Testis (tissue), 3 donors: Measurements from ENCODE around the gene RAI1. TPM values are rescaled to one million over a fixed set of nuclear protein-coding genes. Genes with fewer than 3 reads are reported as not detected.

Experiments used
- DNase-seq: peaks from one replicate; pipeline ENCODE4 v3.0.0-alpha.2; 2019
- H3K27ac ChIP-seq, 2 donors: fragments of 200-600 bp; sonication (generic); one replicate each; pipeline ENCODE4 v1.5.1; 2019
- H3K27me3 ChIP-seq: fragments of 200-600 bp; sonication (generic); one replicate; pipeline ENCODE4 v1.5.1; 2019
- H3K36me3 ChIP-seq: fragments of 200-600 bp; sonication (generic); one replicate; pipeline ENCODE4 v1.5.1; 2017; ENCODE audit warnings: low read depth; ENCODE audit errors: missing control alignments
- H3K4me1 ChIP-seq: fragments of 200-600 bp; sonication (generic); one replicate; pipeline ENCODE4 v1.5.1; 2019
- H3K4me3 ChIP-seq, 2 donors: fragments of 200-600 bp; sonication (generic); one replicate each; pipeline ENCODE4 v1.5.1; 2017 to 2019
- H3K9me3 ChIP-seq: fragments of 200-600 bp; sonication (generic); one replicate; pipeline ENCODE4 v1.5.1; 2017
- POLR2A ChIP-seq: fragments of 450-650 bp; IDR thresholded peaks from one replicate; pipeline ENCODE4 v1.6.1; 2017; ENCODE audit warnings: antibody characterized with exemption, mild to moderate bottlenecking, moderate library complexity
- WGBS, 2 donors: methylation state at CpG; one replicate each; pipeline ENCODE4 v1.1.5; 2018; 5-methylcytosine and 5-hydroxymethylcytosine counted together
- intact Hi-C: fragments of 100-400 bp; cut with DNase I; formaldehyde crosslinking; loops from one replicate; pipeline ENCODE4 v1.15.1; 2023; ENCODE audit warnings: low total_unique reads
- polyA plus RNA-seq: library from polyadenylated mRNA; stranded (reverse); fragments of 350-450 nt; fragmentation: Illumina TruSeq; extraction: RNeasy Lipid Tissue Mini Kit (QIAGEN cat#74804); gene quantifications from one replicate; pipeline ENCODE4 v1.2.3, GENCODE V29; 2014; ENCODE audit warnings: low read depth, low replicate concordance; ENCODE audit not compliant: insufficient read depth
- total RNA-seq, 2 donors: library from RNA; depleted of rRNA; stranded (reverse); fragments of >200 nt; gene quantifications; one replicate each; pipeline ENCODE4 v1.2.3, GENCODE V29; 2016
- TF ChIP-seq, protein P1 (sequence below), 3 experiments: fragments of 450-650 bp in 2 of 3; fragments of 200-600 bp in 1 of 3; sonication (generic) in 1 of 3; IDR thresholded peaks; one replicate each; pipeline ENCODE4 v1.5.1; 2016 to 2019; ENCODE audit warnings: antibody characterized with exemption in 3 of 3, mild to moderate bottlenecking in 2 of 3, moderate library complexity in 1 of 3

Gene RAI1
- total and polyA plus RNA-seq, 3 donors from 2014 or later: 17.5 to 44.5 (median 42.8) TPM

DNA sequence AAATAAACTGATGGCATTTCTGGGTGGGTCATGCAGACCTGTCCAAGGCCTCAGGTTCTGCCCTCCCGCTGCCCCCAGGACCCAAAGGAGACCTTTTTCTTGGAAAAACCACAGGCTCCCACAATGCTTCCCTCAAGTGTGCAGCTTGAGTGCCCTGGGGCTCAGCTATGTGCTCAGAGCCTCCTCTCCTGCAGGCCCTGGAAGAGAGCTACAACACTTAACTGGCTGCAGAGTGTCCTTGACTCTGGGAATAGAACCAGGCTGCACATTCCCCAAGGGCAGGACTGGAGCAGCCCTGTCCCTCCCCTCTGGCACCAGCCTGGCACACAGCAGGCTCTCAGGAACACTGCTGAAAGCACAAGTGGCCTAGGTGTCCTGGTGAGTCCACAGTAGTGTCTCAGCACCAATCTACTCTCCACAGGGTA, 160.4 kb downstream of the RAI1 start:
- Histone ChIP-seq H3K27ac (peak overlapping the region; percentile 97 to 98), H3K4me1 (peaks cover 58% of the 10 kb centered on the region), H3K36me3 (no peaks in the 10 kb centered on the region), H3K9me3 (no peaks in the 10 kb centered on the region), H3K27me3 (no peaks in the 10 kb centered on the region), H3K4me3 (no peak overlapping the region)
- 50 to 78% methylated on average over 1 of the region's 1 CpG for WGBS, 2 donors
- TF ChIP-seq, protein P1, sequence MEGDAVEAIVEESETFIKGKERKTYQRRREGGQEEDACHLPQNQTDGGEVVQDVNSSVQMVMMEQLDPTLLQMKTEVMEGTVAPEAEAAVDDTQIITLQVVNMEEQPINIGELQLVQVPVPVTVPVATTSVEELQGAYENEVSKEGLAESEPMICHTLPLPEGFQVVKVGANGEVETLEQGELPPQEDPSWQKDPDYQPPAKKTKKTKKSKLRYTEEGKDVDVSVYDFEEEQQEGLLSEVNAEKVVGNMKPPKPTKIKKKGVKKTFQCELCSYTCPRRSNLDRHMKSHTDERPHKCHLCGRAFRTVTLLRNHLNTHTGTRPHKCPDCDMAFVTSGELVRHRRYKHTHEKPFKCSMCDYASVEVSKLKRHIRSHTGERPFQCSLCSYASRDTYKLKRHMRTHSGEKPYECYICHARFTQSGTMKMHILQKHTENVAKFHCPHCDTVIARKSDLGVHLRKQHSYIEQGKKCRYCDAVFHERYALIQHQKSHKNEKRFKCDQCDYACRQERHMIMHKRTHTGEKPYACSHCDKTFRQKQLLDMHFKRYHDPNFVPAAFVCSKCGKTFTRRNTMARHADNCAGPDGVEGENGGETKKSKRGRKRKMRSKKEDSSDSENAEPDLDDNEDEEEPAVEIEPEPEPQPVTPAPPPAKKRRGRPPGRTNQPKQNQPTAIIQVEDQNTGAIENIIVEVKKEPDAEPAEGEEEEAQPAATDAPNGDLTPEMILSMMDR (IDR thresholded peaks at IDR 0.05): no peak
- no peak for TF ChIP-seq POLR2A
- DNase-seq: peak; percentile 84
- intact Hi-C loops: no loop called here

DNA sequence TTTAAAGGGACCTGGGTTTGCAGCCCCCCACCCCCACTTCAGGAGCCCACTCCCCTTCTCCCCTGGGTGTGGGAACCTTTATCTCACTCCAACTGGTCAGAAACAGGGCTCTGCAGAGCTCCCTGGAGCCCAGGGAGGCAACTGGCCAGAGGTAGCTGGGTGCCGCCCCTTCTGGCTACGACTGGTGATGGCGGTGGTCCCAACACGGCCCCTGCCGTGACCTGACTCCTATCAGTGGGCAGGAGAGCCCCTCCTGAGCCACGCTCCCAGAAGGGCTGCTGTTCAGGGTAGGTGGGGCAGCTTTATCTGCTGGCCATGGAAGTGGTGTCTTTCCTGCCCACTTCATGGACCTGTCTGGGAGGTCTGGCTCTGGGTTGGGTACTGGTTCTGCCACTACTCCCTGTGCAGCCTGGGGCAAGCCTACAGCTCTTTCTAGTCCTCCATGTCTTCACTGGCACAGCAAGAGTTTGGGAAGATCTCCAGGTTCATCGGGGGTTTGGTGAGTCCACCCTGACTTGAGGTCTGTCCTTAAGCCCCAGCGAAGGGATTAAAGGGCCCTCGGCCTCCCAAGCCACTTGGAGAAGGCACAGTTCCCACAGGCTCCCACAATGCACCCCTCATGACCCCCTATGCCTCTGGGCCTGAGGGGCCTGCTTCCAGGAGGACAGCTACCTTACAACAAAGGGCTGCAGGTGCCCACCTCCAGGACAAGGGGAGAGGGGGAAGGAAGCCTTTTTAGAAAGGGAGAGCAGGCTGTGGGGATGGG, 161.0 kb downstream of the RAI1 start:
- no peak for DNase-seq
- H3K4me1 ChIP-seq: peaks cover 54% of the 10 kb centered on the region
- H3K4me3 ChIP-seq: no peak overlapping the region
- no peaks in the 10 kb centered on the region for H3K9me3 ChIP-seq
- 62 to 79% methylated on average over 2 to 9 of the region's 9 CpGs for WGBS, 2 donors
- H3K27ac ChIP-seq: peak overlapping the region; percentile 97 to 98
- intact Hi-C loops: no loop called here
- H3K27me3 ChIP-seq: no peaks in the 10 kb centered on the region
- TF ChIP-seq, protein P1 (IDR thresholded peaks at IDR 0.05): no peak
- TF ChIP-seq POLR2A: no peak
- H3K36me3 ChIP-seq: no peaks in the 10 kb centered on the region

DNA sequence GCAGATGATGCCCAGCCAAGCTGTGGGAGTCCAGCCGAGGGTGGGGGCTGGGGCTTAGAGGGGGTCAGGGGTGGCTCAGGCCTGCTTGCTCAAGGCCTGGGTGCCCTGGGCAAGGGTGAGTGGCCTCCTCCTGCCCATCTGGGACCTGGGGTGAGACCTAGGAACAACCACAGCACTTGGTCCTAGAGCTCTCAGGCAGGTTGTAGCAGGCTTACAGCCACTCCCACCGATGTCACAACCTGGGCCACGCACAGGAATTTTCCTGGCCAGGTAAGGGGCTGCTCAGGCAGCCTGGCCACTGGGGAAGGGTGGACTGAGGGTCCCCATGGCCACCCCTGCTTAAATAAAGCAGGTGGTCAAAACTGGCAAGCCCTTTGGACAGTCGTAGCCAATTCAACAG, 161.8 kb downstream of the RAI1 start:
- Histone ChIP-seq H3K9me3 (no peaks in the 10 kb centered on the region), H3K4me3 (no peak overlapping the region), H3K27ac (no peak overlapping the region), H3K4me1 (peaks cover 50% of the 10 kb centered on the region), H3K27me3 (no peaks in the 10 kb centered on the region), H3K36me3 (no peaks in the 10 kb centered on the region)
- 71 to 88% methylated on average over 3 to 4 of the region's 4 CpGs for WGBS, 2 donors
- intact Hi-C loops: no loop called here
- TF ChIP-seq, protein P1 (IDR thresholded peaks at IDR 0.05): no peak
- no peak for TF ChIP-seq POLR2A
- DNase-seq: no peak

DNA sequence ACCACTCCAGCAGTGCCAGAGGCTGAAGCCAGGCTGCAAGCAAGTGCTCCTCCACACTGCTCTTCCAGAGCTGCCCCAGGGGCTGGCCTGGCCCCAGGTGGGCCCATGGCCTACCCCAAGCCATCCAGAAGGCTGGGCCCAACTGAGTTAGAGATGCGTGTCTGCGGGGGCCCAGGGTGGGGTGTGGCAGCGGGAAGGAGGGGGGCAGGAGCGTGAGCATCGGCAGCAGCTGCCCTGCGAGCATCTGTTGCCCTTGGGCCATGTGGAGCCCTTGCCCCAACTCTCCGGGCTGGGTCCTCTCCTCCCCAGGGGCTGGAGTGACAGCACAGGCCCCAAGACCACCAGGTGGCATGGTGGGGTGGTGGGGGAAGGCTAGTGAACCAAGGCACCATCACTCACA, 162.8 kb downstream of the RAI1 start:
- intact Hi-C loops: no loop called here

More for the DNA sequence above, 162.8 kb downstream of the RAI1 start:
- H3K36me3 ChIP-seq: no peaks in the 10 kb centered on the region
- H3K4me3 ChIP-seq: no peak overlapping the region
- H3K4me1 ChIP-seq: peaks cover 50% of the 10 kb centered on the region
- no peaks in the 10 kb centered on the region for H3K27me3 ChIP-seq
- DNase-seq: no peak
- no peaks in the 10 kb centered on the region for H3K9me3 ChIP-seq
- WGBS, 2 donors: 83% methylated on average over 7 of the region's 7 CpGs; no CpG with 5 or more reads in 1 of the 2 donors
- no peak for TF ChIP-seq POLR2A
- TF ChIP-seq, protein P1 (IDR thresholded peaks at IDR 0.05): no peak
- no peak overlapping the region for H3K27ac ChIP-seq
